ENCODE data around the gene EIF3B.

GRCh38 chr7:2314209-2314955 is 40.2 kb upstream of the EIF3B start, which contains the start of gene SNX8:
- TF ChIP-seq CTCF (IDR thresholded peaks at IDR 0.05) (no peak), ZFX (IDR thresholded peaks at IDR 0.05; ENCODE audit: borderline replicate concordance) (no peak)

Data from 22Rv1 (cell line).